ENCODE data around the gene PTK6. TPM values are rescaled to one million over a fixed set of nuclear protein-coding genes. Genes with fewer than 3 reads are reported as not detected.

Gene PTK6
- total RNA-seq, 2 experiments from 2014 or later = 0.19 to 0.22 TPM

DNA sequence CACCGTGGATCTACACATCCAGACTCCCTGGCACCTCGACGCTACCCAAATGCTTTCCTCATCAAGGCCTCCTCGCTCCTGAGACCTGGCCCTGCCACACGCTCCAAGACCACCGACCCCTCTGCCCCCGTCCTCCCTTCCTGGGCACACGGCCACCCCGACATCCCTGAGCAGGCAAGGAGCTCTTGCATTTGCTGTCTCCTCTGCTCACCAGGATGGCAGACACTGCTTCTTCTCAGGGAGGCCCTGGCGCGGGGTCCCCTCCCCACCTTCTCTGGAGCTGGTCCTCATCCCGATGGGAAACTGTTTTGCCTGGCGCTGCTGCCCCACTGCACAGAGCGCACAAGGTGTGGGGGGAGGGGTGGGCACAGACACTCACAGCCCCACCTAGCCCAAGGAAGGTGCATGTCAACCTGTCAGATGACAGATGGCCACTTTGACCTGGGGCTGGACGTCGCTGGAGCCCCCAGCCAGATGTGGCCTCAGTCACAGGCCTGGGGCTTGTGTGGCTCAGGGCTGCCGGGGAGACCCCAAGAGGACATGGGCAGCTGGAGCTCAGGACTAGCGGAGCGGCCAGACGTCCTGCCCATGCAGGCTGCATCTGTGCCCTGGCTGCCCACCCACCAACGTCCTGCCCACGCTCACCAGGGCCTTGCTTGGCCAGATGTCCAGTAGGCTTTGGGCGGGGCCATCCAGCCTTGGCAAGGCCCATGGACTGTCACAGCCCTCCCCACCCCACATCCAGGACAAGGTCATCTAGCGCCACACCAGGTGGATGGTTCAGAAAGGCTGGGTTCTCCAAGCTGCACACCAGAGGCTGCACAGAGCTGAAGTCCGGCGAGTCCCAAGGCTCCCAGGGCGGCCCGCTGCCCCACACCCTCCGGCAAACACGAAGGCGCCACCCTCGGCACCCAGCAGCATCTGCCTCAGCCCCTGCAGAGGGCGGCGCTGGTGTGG lies 58.6 kb downstream of the PTK6 start:
- H3K9me3 ChIP-seq (ENCODE audit: control insufficient read depth in 1 of 2, insufficient read depth in 1 of 2, low read length in 2 of 2) = peaks cover 0 to 26% of the 10 kb centered on the region in 2 experiments
- no peak overlapping the region for H3K27ac ChIP-seq (ENCODE audit: low read depth in 1 of 2, low read length in 2 of 2)
- no peaks in the 10 kb centered on the region for H3K9me3 Mint-ChIP-seq
- DNase-seq (no peak), ATAC-seq (ENCODE audit: poor library complexity) (no peak)
- H3K36me3 Mint-ChIP-seq (ENCODE audit: low read depth) = no peaks in the 10 kb centered on the region
- no peaks in the 10 kb centered on the region for H3K4me1 ChIP-seq (ENCODE audit: insufficient read depth, low read length)
- H3K36me3 ChIP-seq (ENCODE audit: insufficient read depth, low read length) = no peaks in the 10 kb centered on the region
- CTCF ChIA-PET = no interaction called here
- peaks cover 52% of the 10 kb centered on the region for H3K27me3 Mint-ChIP-seq
- intact Hi-C loops (cut with DNase I, micrococcal nuclease) = no loop called here
- H3K4me1 Mint-ChIP-seq (ENCODE audit: low read depth) = no peaks in the 10 kb centered on the region
- no peak overlapping the region for H3K4me3 ChIP-seq (ENCODE audit: low read length)
- POLR2A ChIA-PET = no interaction called here
- no peak for TF ChIP-seq CTCF (IDR thresholded peaks at IDR 0.05)
- no peak overlapping the region for H3K27ac Mint-ChIP-seq
- H3K4me3 Mint-ChIP-seq = no peak overlapping the region
- H3K27me3 ChIP-seq (ENCODE audit: control insufficient read depth in 1 of 2, insufficient read depth in 2 of 2, low read length in 2 of 2) = peaks cover 39 to 56% of the 10 kb centered on the region in 2 experiments

Other genes with a start within 250 kb of the PTK6 start
- under 1 TPM in 1 of 2 experiments, not detected in 1; 0.03 TPM for gene COL20A1, start 244.2 kb downstream of the PTK6 start, total RNA-seq
- gene CHRNA4, start 176.0 kb downstream of the PTK6 start, total RNA-seq = not detected
- not detected for gene KCNQ2, start 64.7 kb downstream of the PTK6 start, total RNA-seq
- gene EEF1A2, start 38.3 kb downstream of the PTK6 start, total RNA-seq = 1 to 10 TPM in 1 of 2 experiments, under 1 TPM in 1; 0.92 to 1.1 TPM
- gene PPDPF, start 16.6 kb downstream of the PTK6 start, total RNA-seq = 100 to 1,000 TPM; 249 to 251 TPM
- gene SRMS, start 10.4 kb upstream of the PTK6 start, total RNA-seq = not detected
- 1 to 10 TPM; 1.7 to 1.8 TPM for gene FNDC11, start 16.8 kb upstream of the PTK6 start, total RNA-seq
- 10 to 100 TPM; 57.7 to 59.6 TPM for gene HELZ2, start 36.9 kb upstream of the PTK6 start, total RNA-seq
- 10 to 100 TPM; 32.9 to 34.0 TPM for gene GMEB2, start 89.7 kb upstream of the PTK6 start, total RNA-seq
- gene STMN3, start 116.0 kb upstream of the PTK6 start, total RNA-seq = 100 to 1,000 TPM; 122 to 127 TPM
- gene RTEL1, start 120.9 kb upstream of the PTK6 start, total RNA-seq = 10 to 100 TPM; 25.5 to 27.6 TPM
- 1 to 10 TPM; 2.5 to 2.6 TPM for gene TNFRSF6B, start 159.3 kb upstream of the PTK6 start, total RNA-seq
- gene ARFRP1, start 170.6 kb upstream of the PTK6 start, total RNA-seq = 10 to 100 TPM; 34.5 to 35.7 TPM
- 10 to 100 TPM; 28.2 to 33.4 TPM for gene ZGPAT, start 170.7 kb upstream of the PTK6 start, total RNA-seq
- 100 to 1,000 TPM; 149 to 165 TPM for gene LIME1, start 199.3 kb upstream of the PTK6 start, total RNA-seq
- gene SLC2A4RG, start 202.4 kb upstream of the PTK6 start, total RNA-seq = 100 to 1,000 TPM; 123 to 125 TPM

All from CD4-positive, alpha-beta T cell (primary cell).